HL-60 (cell line): ENCODE results near the gene CYB5A.

Experiments
- DNase-seq, 2 experiments: peaks; one replicate each; pipeline ENCODE4 v3.0.0-alpha.2; 2010 to 2020; ENCODE audit warnings: low read depth in 1 of 2, low spot score in 1 of 2
- H3K27ac ChIP-seq: fragments of 250-450 bp; sonication (Bioruptor Pico); replicated peaks from 2 replicates; pipeline ENCODE4 v1.5.1; 2020; ENCODE audit warnings: mild to moderate bottlenecking, moderate library complexity
- H3K27me3 ChIP-seq: fragments of 250-450 bp; sonication (Bioruptor Pico); 2 replicates; pipeline ENCODE4 v1.5.1; 2021; ENCODE audit warnings: mild to moderate bottlenecking, moderate library complexity; ENCODE audit not compliant: insufficient read depth, poor library complexity, severe bottlenecking
- H3K4me3 ChIP-seq: replicated peaks from 2 replicates; pipeline ENCODE4 v1.5.1; 2011; ENCODE audit warnings: mild to moderate bottlenecking, control low read depth, low read length; ENCODE audit not compliant: insufficient read depth
- CTCF ChIP-seq: IDR thresholded peaks from one replicate; pipeline ENCODE4 v1.5.1; 2011; ENCODE audit warnings: low read length, control low read depth, inconsistent platforms; ENCODE audit not compliant: insufficient read depth
- GABPA ChIP-seq: IDR thresholded peaks from 2 replicates; pipeline ENCODE4 v1.6.1; 2012; ENCODE audit warnings: low read depth
- POLR2AphosphoS5 ChIP-seq: IDR thresholded peaks from 2 replicates; pipeline ENCODE4 v1.6.1; 2012; ENCODE audit warnings: low read depth
- REST ChIP-seq: IDR thresholded peaks from 2 replicates; pipeline ENCODE4 v1.6.1; 2012; ENCODE audit warnings: low read depth; ENCODE audit not compliant: insufficient replicate concordance
- SPI1 ChIP-seq: IDR thresholded peaks from 2 replicates; pipeline ENCODE4 v1.6.1; 2012; ENCODE audit warnings: low read depth, mild to moderate bottlenecking, borderline replicate concordance

The CYB5A gene

GRCh38 chr18:74259347-74259746 is 32.4 kb downstream of the CYB5A start:
- DNase-seq: no peak
- TF ChIP-seq REST: no peak
- TF ChIP-seq GABPA: no peak
- TF ChIP-seq SPI1: no peak
- no peak for TF ChIP-seq CTCF
- TF ChIP-seq POLR2AphosphoS5: no peak
- H3K27me3 ChIP-seq: no peaks in the 10 kb centered on the region
- H3K27ac ChIP-seq: no peak overlapping the region
- H3K4me3 ChIP-seq: no peak overlapping the region

- no peak for TF ChIP-seq CTCF
- TF ChIP-seq REST: no peak
- TF ChIP-seq POLR2AphosphoS5: no peak
- no peak for TF ChIP-seq SPI1
- no peak for TF ChIP-seq GABPA
- H3K27me3 ChIP-seq: no peaks in the 10 kb centered on the region
- no peak for DNase-seq
- no peak overlapping the region for H3K4me3 ChIP-seq
- H3K27ac ChIP-seq: no peak overlapping the region
These were observed 34.7 kb downstream of the CYB5A start for GRCh38 chr18:74257083-74257482.

GRCh38 chr18:74256190-74256589 is 35.6 kb downstream of the CYB5A start:
- DNase-seq: no peak
- Histone ChIP-seq H3K4me3 (no peak overlapping the region), H3K27me3 (no peaks in the 10 kb centered on the region), H3K27ac (no peak overlapping the region)
- TF ChIP-seq SPI1 (no peak), GABPA (no peak), POLR2AphosphoS5 (no peak), REST (no peak), CTCF (no peak)
